HG03575 (cell line): ENCODE measurements around the gene UNC93A.

Experiments used
- ATAC-seq: cut with Tn5 transposase; IDR thresholded peaks from one replicate; pipeline ENCODE4 v1.9.1; 2021; ENCODE audit not compliant: unreplicated experiment, insufficient number of reproducible peaks, low FRiP score; ENCODE audit errors: extremely low read depth

The UNC93A gene

DNA sequence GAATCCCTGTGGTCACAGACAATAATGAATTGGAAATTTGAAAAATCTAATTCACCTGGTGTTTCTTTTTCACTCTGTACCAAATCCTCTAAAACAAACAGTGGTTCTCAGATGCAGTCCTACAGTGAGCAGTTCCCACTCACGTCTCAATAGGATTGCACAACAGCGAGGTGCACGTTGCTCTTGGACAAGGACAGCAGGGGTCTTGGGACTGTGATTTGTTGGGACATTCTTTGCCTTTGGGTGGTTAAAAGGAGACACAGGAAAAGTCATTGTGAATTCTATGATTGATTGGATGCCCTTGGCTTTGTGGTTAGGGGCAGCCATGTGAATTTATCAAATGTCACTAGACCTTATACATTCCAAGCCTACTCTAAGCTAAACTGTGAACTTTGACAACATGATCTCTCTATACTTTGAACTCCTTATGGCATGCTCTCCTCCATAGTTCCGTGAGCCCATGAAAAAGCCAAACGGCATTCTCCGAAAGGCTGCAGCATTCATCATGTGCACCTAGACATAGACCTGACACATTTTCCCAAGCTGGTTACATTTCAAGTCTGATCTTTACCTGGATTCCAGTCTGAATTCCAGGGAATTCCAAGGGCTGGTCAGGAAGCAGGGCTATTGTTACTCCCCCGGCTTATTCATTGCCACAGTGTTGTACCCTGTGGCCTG is 647 bp downstream of the UNC93A start:
- no peak for ATAC-seq

DNA sequence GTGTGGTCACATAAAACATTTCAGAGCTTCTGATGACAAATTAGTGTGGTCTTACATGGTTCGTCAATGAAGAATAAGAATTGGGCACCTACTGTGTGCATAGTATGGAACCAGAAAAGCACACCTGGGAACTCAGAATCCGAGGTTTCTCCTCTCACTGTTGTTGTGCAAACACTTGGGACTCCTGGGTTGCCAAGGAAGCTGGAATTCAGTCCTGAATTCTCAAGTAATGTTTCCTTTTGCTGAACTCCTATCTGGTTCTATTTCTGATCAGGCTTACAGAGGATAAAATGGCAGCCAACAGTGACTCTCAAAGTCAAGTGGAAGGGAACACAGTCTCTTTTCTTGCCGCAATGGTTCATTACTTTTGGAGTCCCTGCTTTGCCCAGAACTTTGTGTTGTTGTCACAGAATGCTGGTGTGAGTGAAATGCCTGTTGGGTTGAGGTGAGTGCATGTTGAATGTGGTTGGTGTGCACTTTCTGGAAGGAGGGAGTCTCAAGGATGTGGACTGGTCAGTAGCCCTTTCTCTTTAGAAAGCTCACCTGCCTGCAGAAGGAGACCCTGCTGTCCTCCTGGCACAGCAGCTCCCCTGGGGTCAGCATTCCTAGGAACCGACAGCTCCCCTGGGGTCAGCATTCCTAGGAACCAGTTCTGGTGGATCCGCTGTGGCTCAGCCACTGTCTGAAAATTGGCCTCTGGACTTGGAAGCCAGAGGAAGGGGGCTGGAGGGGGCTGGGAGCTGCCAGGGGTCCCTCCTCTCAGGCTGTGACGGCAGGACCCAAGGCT is 1.4 kb downstream of the UNC93A start:
- no peak for ATAC-seq

DNA sequence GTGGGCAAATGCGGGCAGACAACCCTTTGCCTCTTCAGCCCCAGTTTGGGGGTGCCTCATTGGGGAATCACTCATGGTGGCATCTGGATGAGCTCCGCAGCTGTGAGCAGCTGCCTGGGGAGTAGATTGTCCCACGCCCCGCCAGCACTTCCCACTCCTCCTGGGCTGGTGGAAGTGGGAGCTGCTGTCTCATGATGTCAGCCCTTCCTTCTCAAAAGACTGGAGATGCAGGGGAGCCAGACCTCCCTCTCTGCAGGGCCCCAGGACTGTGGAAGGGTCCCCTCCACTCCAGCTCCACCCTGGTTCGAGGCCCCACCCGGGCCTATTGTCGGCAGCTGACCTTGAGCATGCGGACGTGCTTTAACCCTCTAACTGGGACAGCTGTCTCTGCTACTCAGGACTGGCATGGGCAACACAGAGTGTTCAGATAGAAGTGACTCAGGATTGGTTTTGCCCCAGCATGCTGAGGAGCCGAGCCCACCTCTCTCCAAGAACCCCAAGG is 2.0 kb downstream of the UNC93A start:
- no peak for ATAC-seq

DNA sequence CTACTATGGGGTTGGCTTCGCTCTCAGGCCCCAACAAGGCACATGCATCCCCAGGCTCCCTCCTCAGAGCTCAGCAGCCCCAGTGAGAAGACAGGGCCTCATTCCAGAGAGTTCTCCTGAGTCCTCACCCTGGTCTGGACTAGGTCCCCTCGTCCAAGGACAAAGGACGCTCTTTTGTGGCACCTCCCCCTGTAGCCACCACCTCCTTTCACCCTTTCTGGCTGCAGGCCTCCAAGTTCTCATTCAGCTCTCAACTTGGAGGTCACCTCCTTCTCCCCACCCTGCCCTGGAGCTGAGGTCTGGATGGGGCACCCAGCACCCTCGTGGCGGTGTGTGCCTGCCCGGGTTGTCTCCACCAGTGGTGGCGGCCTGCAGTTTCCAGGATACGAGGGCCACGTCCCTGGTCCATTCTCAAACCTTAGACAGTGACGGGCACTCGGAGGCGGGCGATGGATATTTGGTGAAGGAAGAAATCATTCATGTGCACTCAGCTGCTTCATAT is 2.5 kb downstream of the UNC93A start:
- ATAC-seq: no peak

DNA sequence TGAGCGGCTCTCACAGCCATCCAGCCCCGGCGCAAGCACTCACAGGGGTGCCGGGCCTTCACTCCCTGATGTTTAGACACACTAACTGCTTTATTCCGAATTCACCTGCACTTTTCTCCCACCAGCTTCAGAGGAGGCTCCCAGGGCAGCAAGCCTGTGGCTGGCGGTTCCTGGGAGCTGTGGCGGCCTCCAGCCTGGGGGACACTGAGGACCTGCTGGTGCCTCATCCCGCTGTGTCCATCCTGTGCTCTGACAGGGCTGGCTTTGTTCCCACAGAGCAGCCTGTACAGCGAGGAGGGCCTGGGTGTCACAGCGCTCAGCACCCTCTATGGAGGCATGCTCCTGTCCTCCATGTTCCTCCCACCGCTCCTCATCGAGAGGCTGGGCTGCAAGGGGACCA is 3.1 kb downstream of the UNC93A start:
- ATAC-seq: no peak

DNA sequence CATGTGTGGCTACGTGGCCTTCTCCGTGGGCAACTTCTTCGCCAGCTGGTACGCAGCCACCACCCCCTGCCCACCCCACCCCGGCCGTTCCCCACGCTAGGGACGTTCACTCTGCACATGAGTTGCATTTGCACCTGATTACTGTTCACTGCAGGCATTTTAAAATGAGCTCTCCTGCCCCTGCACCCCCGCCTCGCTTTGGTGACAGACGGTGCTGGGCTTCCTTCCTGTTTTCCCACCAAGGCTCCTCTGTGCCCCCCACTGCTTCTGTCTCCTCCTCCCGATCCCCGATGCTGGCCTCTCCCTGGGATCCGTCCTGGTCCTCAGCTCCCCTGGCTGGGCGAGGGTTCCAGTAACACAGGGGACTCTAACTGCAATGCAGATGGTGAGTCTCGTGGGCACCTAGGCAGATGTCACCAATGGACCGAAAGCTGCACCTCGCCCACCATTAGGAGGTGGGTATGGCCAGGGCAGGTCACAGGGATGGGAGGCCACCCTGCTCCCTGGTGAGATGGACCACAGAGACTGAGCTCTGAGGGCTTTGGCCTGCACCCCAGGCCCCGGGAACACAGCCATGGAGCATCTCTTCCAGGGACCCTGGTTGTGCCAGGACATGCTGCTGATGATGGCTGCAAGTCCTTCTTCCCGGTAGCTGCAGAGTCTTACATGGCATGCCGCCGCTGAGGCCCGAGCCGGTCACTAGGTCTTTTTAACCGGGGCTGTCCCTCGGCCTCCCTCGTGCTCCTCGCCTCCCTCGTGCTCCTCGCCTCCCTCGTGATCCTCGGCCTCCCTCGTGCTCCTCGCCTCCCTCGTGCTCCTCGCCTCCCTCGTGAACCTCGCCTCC is 3.8 kb downstream of the UNC93A start:
- no peak for ATAC-seq

DNA sequence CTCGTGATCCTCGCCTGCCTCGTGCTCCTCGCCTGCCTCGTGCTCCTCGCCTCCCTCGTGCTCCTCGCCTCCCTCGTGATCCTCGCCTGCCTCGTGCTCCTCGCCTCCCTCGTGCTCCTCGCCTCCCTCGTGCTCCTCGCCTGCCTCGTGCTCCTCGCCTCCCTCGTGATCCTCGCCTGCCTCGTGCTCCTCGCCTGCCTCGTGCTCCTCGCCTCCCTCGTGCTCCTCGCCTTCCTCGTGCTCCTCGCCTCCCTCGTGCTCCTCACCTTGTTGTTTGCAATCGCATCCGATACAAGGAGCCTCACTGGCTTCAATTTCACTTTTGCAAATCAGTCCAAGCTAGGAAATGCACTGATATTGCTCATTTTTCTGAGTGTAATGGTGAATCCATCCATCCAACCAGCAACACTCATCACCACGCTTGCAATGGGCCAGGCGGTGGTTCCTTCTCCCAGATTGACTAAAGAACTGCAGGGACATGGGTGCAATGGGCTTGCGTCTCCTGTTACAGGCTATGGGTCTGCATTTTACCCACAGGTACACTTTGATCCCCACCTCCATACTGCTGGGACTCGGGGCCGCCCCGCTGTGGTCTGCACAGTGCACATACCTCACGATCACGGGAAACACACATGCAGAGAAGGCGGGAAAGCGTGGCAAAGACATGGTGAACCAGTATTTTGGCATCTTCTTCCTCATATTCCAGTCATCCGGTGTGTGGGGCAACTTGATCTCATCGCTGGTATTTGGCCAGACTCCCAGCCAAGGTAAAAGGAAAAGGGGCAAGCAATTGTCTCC is 4.6 kb downstream of the UNC93A start:
- ATAC-seq: no peak

DNA sequence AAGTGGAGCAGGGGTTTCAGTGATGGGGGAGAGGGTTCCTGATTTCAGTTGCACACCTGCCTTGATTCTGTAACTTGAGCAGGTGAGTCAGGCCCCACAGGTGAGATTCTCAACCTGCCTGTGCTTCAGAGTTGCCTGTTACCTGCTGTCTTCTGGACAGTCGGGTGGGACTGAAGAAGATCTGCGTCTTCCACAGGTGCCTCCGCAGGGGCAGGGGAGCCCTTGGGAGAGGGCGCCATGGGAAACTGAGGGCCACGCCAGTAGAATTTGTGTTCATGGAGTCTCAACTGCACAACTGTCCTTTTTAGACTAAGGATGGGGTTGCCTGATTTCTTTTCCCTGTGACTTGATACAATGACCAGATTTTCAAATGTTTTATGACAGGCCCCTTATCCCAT is 5.2 kb downstream of the UNC93A start:
- ATAC-seq: no peak

DNA sequence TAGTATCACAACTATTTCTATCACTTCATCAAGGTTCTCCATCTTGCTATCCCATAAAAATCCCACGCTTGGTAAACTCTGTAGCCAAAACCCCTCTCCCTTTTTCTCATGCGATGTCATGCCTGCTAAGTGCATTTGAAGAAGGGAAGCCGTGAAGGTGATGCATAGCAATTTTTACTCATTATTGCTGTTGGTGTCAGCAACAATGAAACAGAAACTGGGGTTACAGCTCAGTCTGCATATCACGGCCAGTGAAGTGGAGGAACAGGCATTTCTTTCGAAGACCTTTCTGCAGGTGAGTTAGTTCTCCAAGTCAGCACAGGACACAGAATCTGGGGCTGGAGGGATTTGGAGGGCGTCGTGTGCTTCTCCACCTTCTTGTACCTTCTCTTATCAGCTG is 5.8 kb downstream of the UNC93A start:
- no peak for ATAC-seq

DNA sequence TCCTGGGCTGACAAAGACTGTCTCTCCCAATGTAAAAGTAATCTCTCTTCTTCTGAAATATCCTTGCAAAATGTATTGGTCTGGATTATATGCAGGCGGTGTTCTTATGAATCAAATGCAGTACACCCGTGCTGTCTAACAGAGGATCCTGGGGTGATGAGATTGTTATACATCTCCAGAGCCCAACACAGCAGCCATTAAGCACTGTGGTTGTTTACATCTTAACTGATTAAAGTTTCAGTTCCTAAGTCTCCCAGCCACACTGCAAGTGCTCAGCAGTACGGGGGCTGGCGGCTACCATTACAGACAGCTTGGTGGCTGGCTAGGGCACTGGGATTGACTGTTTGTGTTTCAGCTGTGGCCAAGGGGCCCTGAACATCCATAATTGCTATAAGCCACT is 7.0 kb downstream of the UNC93A start:
- no peak for ATAC-seq

DNA sequence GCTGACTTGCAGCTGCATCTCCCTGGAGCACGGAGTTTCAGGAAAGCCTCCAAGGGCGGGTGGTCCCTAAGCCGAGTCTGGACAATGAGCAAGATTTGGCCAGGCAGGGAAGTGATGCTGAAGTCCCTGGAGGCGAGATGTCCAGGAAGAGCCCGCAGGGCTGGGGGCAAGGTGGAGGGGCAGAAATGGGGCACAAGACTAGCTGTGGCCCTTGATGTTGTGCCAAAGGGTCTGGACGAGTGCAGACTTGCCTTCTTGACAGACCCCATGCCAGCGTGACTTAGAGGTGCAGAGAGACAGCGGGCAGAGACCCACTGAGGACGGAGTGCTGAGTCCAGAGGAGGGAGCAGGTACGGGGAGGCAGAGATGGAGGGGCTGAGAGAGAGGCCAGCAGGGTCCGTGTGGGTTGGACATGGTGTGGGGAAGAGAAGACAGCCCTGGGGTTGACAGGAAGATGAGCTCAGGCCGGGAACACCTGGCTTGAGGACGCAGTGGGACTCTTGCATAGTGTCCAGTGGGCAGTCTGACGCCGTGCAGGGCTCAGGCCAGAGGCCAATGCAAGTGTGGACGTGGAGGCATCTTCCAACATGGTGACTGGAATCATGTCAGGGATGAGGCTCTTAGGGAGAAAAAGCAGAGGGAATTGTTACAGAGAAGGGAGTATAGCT is 8.7 kb downstream of the UNC93A start:
- ATAC-seq: no peak

DNA sequence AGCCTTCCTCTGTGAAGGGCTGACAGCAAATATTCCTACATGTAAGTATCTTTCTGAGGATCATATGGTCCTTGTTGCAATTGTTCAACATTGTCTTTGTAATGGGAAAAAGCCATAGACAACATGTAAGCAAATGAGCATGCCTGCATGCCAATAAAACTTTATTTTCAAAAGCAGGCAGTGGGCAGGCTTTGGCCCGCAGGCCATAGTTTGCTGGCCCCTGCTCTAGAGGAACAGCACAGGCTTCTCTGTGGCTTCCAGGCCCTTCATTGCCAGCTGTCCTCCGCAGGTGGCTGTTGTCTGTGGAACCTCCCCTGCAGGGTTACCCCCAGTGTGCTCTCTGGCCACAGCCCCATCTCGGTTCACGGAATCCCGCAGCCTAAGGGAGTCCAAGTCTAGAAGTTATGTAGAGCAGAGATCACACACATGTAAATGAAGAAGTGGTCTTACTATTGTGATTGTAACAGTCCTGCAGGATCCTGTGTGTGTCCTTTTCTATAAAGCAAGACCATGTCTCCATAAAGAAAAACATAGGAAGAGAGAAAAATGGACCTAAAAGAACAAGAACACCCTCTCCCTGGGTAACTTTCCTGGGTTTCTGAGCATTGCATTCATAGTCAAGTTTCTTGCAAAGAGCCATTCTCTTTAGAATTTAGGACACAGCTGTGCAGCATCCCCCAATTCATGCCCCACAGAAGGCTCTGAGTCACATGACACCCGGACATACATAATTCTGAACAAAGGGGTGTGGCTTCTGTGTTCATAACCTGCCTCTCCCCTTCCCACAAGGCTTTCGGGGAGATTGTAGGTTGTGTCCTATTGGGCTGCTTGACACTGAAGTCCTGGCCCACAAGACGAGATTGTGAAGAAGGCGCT is 10.0 kb downstream of the UNC93A start:
- no peak for ATAC-seq

DNA sequence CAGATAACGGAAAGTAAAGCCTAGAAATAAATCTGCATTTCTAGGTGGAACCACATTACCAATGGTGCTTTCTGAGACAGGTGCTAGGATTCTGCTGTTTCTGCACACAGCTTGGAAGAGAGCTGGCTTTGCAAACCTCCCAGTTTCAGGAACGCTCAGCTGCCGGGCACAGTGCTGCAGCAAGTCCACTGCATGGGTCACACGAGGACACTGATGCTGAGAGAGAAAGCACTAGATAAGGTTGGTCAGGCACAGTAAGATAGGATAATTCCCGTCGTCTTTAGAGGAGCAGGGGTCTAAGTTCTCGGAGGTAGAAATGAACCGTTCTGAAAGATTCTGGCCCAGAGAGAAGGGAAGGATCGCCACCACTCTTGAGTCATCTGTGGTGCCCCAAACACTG is 11.0 kb downstream of the UNC93A start:
- ATAC-seq: no peak

DNA sequence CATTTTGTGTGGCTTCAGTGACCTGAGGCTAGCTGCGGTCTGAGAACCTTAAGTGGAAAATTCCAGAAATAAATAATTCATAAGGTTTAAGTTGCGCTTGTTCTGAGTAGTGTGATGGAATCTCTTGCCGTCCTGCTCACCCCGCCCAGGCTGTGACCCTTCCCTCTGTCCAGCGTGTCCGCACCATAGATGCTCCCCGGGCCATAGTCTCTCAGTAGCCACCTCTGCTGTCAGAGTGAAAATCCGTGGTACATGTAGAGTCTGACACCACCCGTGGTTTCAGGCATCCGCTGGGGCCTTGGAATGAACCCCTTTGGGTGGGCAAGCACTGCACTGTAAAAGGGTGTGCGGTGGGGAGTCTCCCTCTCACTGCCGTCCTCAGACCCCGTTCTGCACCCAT is 11.7 kb downstream of the UNC93A start:
- no peak for ATAC-seq

DNA sequence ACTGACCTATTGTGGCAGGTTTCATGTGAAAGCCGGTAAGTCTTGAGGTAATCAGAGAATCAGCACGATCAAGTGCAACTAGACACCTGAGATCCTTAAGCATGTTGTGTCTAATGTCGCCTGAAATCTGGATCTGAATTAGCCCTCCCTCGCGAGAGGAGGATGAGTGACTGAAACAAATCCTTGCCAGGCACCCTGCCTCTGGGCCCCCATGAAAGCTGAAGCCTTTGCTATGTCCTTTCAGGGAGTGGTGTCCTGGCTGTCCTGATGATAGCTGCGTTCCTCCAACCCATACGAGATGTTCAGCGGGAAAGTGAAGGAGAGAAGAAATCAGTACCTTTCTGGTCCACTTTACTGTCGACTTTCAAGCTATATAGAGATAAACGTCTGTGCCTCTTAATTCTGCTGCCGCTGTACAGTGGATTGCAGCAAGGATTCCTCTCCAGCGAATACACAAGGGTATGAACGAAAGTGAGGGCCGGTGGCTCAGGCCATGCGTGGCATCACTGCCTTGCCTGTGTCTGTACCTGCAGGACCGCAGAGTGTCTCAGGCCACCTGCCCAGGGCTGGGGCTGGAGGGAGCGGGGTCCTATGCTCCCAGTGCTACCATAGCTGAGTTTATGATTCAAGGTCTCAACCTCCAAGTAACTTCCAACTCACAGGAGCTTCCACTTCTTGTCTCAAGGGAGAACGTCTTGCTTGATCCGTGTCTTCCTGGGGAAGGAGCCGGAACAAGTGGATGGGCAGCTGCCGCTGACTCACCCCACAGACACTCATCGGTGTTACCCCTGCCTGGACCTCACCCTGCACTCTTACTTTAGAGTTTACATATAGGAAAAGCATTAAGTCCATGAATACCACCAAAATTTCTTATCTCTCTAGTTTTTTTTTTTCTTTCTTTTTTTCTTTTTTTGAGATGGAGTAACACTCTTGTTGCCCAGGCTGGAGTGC is 12.8 kb downstream of the UNC93A start:
- no peak for ATAC-seq

DNA sequence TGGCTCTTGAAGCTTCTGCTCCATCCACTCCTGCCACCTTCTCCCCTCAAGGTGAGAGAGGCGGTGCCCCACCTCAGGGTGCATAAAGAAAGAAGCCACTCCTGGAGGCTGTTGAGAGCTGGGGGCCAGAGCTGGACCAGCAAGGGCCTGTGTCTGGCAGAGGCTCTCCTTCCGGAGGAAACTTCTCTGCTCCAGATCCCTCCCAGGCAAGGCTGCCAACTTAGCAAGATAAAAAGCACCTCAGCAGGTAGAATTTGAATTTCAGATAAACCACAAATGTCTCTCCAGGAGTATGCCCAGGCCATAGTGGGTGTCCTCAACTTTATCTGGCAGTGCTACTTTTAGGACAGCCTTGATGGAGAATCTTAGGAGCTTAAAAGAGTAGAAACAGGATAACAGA is 13.8 kb downstream of the UNC93A start:
- ATAC-seq: no peak
